NCI-H1092 treated with DMSO at 0.1 percent for 48 hours (cell line): ENCODE measurements around the gene SLC39A10.
"Not testable (repeated sequence)": the region's sequence is repeated elsewhere in the genome, so short reads cannot be mapped to it uniquely, and the experiment has no call there.

Source experiments
- DNase-seq: peaks from one replicate; lab custom pipeline; 2025; lab: John Stamatoyannopoulos, UW

SLC39A10 gene

GRCh38 chr2:195674491-195675221 is 17.6 kb downstream of the SLC39A10 start:
- DNase-seq, result no peak

- no peak for DNase-seq
Measured at GRCh38 chr2:195675783-195676427, 18.9 kb downstream of the SLC39A10 start.

GRCh38 chr2:195677290-195677689 is 20.3 kb downstream of the SLC39A10 start:
- no peak for DNase-seq

GRCh38 chr2:195677884-195678283 is 20.9 kb downstream of the SLC39A10 start:
- no peak for DNase-seq

- DNase-seq, result no peak
Measured at GRCh38 chr2:195682077-195682476, 25.1 kb downstream of the SLC39A10 start.

- no peak for DNase-seq
Measured at GRCh38 chr2:195683174-195683573, 26.1 kb downstream of the SLC39A10 start.

- no peak for DNase-seq
Measured at GRCh38 chr2:195686564-195686963, 29.5 kb downstream of the SLC39A10 start.

GRCh38 chr2:195687320-195688086 is 30.5 kb downstream of the SLC39A10 start:
- no peak for DNase-seq

- DNase-seq, result not testable (repeated sequence)
Measured at GRCh38 chr2:195692531-195692930, 35.5 kb downstream of the SLC39A10 start.

- DNase-seq, result no peak
Measured at GRCh38 chr2:195694553-195694952, 37.5 kb downstream of the SLC39A10 start.

- no peak for DNase-seq
Measured at GRCh38 chr2:195695002-195695631, 38.1 kb downstream of the SLC39A10 start.

GRCh38 chr2:195696012-195696411 is 39.0 kb downstream of the SLC39A10 start:
- DNase-seq, result no peak

GRCh38 chr2:195697681-195698220 is 40.7 kb downstream of the SLC39A10 start:
- no peak for DNase-seq

- no peak for DNase-seq
Measured at GRCh38 chr2:195700480-195700879, 43.5 kb downstream of the SLC39A10 start.

- DNase-seq, result no peak
Measured at GRCh38 chr2:195706161-195706900, 49.3 kb downstream of the SLC39A10 start.

- DNase-seq, result no peak
Measured at GRCh38 chr2:195709901-195710806, 53.1 kb downstream of the SLC39A10 start.

- DNase-seq, result no peak
Measured at GRCh38 chr2:195711478-195711877, 54.5 kb downstream of the SLC39A10 start.

- DNase-seq, result no peak
Measured at GRCh38 chr2:195716466-195716865, 59.4 kb downstream of the SLC39A10 start.

- no peak for DNase-seq
Measured at GRCh38 chr2:195721042-195721441, 64.0 kb downstream of the SLC39A10 start.

- no peak for DNase-seq
Measured at GRCh38 chr2:195722075-195722474, 65.0 kb downstream of the SLC39A10 start.
